Natural killer cell (primary cell): ENCODE data around the gene TLE3. TPM values are rescaled to one million over a fixed set of nuclear protein-coding genes. Genes with fewer than 3 reads are reported as not detected.

ENCODE experiments used
- ATAC-seq, 3 donors: fragments of 150-1000 bp in 2 of 3; fragments of 200-7000 bp in 1 of 3; cut with Tn5 transposase; 1 replicate in 1 of 3; 2 replicates in 2 of 3; pipeline ENCODE4 v1.10.0; 2021; ENCODE audit warnings: mild to moderate bottlenecking in 2 of 3, moderate library complexity in 2 of 3
- DNase-seq, 2 donors: peaks; one replicate each; pipeline versions ENCODE4 v3.0.0 to v3.0.0-alpha.2; 2013 to 2021; ENCODE audit warnings: mixed read lengths in 1 of 2
- H3K27ac ChIP-seq: one replicate; pipeline ENCODE4 v1.5.1; 2013; ENCODE audit warnings: mild to moderate bottlenecking, low read length
- H3K27me3 ChIP-seq: one replicate; pipeline ENCODE4 v1.6.1; 2013; ENCODE audit warnings: low read length; ENCODE audit not compliant: control insufficient read depth, insufficient read depth
- H3K36me3 ChIP-seq: one replicate; pipeline ENCODE4 v1.6.1; 2013; ENCODE audit warnings: low read length; ENCODE audit not compliant: control insufficient read depth, insufficient read depth
- H3K4me1 ChIP-seq: one replicate; pipeline ENCODE4 v1.6.1; 2013; ENCODE audit warnings: low read length; ENCODE audit not compliant: control insufficient read depth, insufficient read depth
- H3K4me3 ChIP-seq: one replicate; pipeline ENCODE4 v1.5.1; 2013; ENCODE audit warnings: low read length
- H3K9me3 ChIP-seq: one replicate; pipeline ENCODE4 v1.6.1; 2013; ENCODE audit warnings: low read length; ENCODE audit not compliant: control insufficient read depth, insufficient read depth
- H3K27ac Mint-ChIP-seq, 2 donors: one replicate each; pipeline ENCODE4 v1.8.0; 2022; ENCODE audit warnings: mild to moderate bottlenecking in 2 of 2, mixed read lengths in 2 of 2, moderate library complexity in 1 of 2
- H3K27me3 Mint-ChIP-seq, 2 donors: one replicate each; pipeline ENCODE4 v1.8.0; 2022; ENCODE audit warnings: low read depth in 2 of 2, mixed read lengths in 2 of 2
- H3K36me3 Mint-ChIP-seq: one replicate; pipeline ENCODE4 v1.8.0; 2022; ENCODE audit warnings: mixed read lengths
- H3K4me1 Mint-ChIP-seq, 2 donors: one replicate each; pipeline ENCODE4 v1.8.0; 2022; ENCODE audit warnings: mixed read lengths in 2 of 2
- H3K4me3 Mint-ChIP-seq: one replicate; pipeline ENCODE4 v1.8.0; 2022; ENCODE audit warnings: mild to moderate bottlenecking, moderate library complexity, mixed read lengths
- H3K9me3 Mint-ChIP-seq, 2 donors: one replicate each; pipeline ENCODE4 v1.8.0; 2022; ENCODE audit warnings: mixed read lengths in 2 of 2
- CTCF ChIP-seq: fragments of 200-600 bp; IDR thresholded peaks from one replicate; pipeline ENCODE4 v1.8.0; 2022; ENCODE audit warnings: antibody characterized with exemption
- WGBS: methylation state at CpG from one replicate; pipeline ENCODE4 v1.1.7; 2013; ENCODE audit warnings: missing lambda C conversion rate; ENCODE audit not compliant: insufficient coverage; 5-methylcytosine and 5-hydroxymethylcytosine counted together
- intact Hi-C: fragments of 100-400 bp; cut with micrococcal nuclease; formaldehyde crosslinking; loops from one replicate; pipeline ENCODE4 v1.14.2; 2022
- total RNA-seq, 4 donors: library from RNA; stranded (reverse); fragments of 120-200 nt in 1 of 4; gene quantifications; one replicate each; pipeline versions ENCODE4 v1.2.3 to v1.2.4, GENCODE V29; 2013 to 2022

The TLE3 gene
- total RNA-seq, 3 donors from 2014 or later (not counting 1 experiment from before 2014, with no cell fraction given): 32.1 to 94.9 (median 36.7) TPM

GRCh38 chr15:70092464-70093027 lies 5.2 kb downstream of the TLE3 start:
- peak overlapping the region in 1 of 2 donors; percentile 5 for H3K27ac Mint-ChIP-seq
- no peak for TF ChIP-seq CTCF
- peaks cover 57% of the 10 kb centered on the region for H3K4me1 ChIP-seq

GRCh38 chr15:70091726-70092463 lies 5.8 kb downstream of the TLE3 start:
- no peak for TF ChIP-seq CTCF
- Mint-ChIP-seq H3K4me1 (peaks cover 35 to 69% of the 10 kb centered on the region in 2 donors), H3K27ac (peak overlapping the region; percentile 5 to 11), H3K36me3 (no peaks in the 10 kb centered on the region), H3K4me3 (peak overlapping the region; percentile 54), H3K27me3 (peaks cover 30 to 41% of the 10 kb centered on the region in 2 donors), H3K9me3 (no peaks in the 10 kb centered on the region)
- intact Hi-C loops: loop anchor here (10.0 kb wide), 1 partner anchor 673 kb away; the partner anchor contains the start of gene UACA
- Histone ChIP-seq H3K9me3 (no peaks in the 10 kb centered on the region), H3K36me3 (peaks cover 19% of the 10 kb centered on the region), H3K4me3 (no peak overlapping the region), H3K27me3 (peaks cover 8% of the 10 kb centered on the region), H3K27ac (no peak overlapping the region), H3K4me1 (peaks cover 55% of the 10 kb centered on the region)
- peak; percentile 66 to 87 (median 83) for ATAC-seq
- 34% methylated on average over 8 of the region's 12 CpGs for WGBS
- DNase-seq: peak; percentile 38 to 57

More at GRCh38 chr15:70092464-70093027, 5.2 kb downstream of the TLE3 start:
- Histone ChIP-seq H3K27me3 (peaks cover 8% of the 10 kb centered on the region), H3K27ac (no peak overlapping the region), H3K36me3 (peaks cover 16% of the 10 kb centered on the region), H3K9me3 (no peaks in the 10 kb centered on the region), H3K4me3 (no peak overlapping the region)
- ATAC-seq (no peak), DNase-seq (no peak)
- peaks cover 38 to 66% of the 10 kb centered on the region in 2 donors for H3K4me1 Mint-ChIP-seq
- intact Hi-C loops: loop anchor here (10.0 kb wide), 1 partner anchor 672 kb away; the partner anchor contains the start of gene UACA
- H3K36me3 Mint-ChIP-seq: no peaks in the 10 kb centered on the region
- no peaks in the 10 kb centered on the region for H3K9me3 Mint-ChIP-seq
- peaks cover 30 to 41% of the 10 kb centered on the region in 2 donors for H3K27me3 Mint-ChIP-seq
- 92% methylated on average over 6 of the region's 6 CpGs for WGBS
- peak overlapping the region; percentile 54 for H3K4me3 Mint-ChIP-seq

- TF ChIP-seq CTCF: no peak
- Histone ChIP-seq H3K36me3 (peaks cover 19% of the 10 kb centered on the region), H3K4me3 (no peak overlapping the region), H3K27me3 (peaks cover 2% of the 10 kb centered on the region), H3K9me3 (no peaks in the 10 kb centered on the region), H3K27ac (no peak overlapping the region), H3K4me1 (peaks cover 49% of the 10 kb centered on the region)
- WGBS: 87% methylated on average over 7 of the region's 8 CpGs
- H3K9me3 Mint-ChIP-seq: no peaks in the 10 kb centered on the region
- intact Hi-C loops: loop anchor here (10.0 kb wide), 1 partner anchor 674 kb away; the partner anchor contains the start of gene UACA
- no peak overlapping the region for H3K4me3 Mint-ChIP-seq
- no peak for DNase-seq
- peaks cover 25 to 49% of the 10 kb centered on the region in 2 donors for H3K27me3 Mint-ChIP-seq
- H3K27ac Mint-ChIP-seq: no peak overlapping the region
- H3K4me1 Mint-ChIP-seq: peaks cover 30 to 74% of the 10 kb centered on the region in 2 donors
- no peak for ATAC-seq
- no peaks in the 10 kb centered on the region for H3K36me3 Mint-ChIP-seq
Observed at GRCh38 chr15:70090436-70091296, 7.1 kb downstream of the TLE3 start.
